G401.6 (cell line): ENCODE results near the gene LDHD.
"Not testable (repeated sequence)": the region's sequence is repeated elsewhere in the genome, so short reads cannot be mapped to it uniquely, and the experiment has no call there.

Source experiments
- FAIRE-seq: peaks from 2 replicates; lab custom pipeline; 2012; peaks lifted over from hg19 to GRCh38; lab: Jason Lieb, UNC

LDHD gene

GRCh38 chr16:75099075-75099667 is 17.4 kb downstream of the LDHD start:
- no peak for FAIRE-seq

GRCh38 chr16:75097941-75098901 is 18.4 kb downstream of the LDHD start:
- no peak for FAIRE-seq

GRCh38 chr16:75097191-75097761 is 19.3 kb downstream of the LDHD start:
- no peak for FAIRE-seq

GRCh38 chr16:75096656-75097055 is 19.9 kb downstream of the LDHD start:
- no peak for FAIRE-seq

- no peak for FAIRE-seq
These were observed 21.4 kb downstream of the LDHD start for GRCh38 chr16:75095204-75095621.

- no peak for FAIRE-seq
These were observed 22.7 kb downstream of the LDHD start for GRCh38 chr16:75093598-75094540.

- no peak for FAIRE-seq
These were observed 23.8 kb downstream of the LDHD start for GRCh38 chr16:75092777-75093176.

GRCh38 chr16:75091619-75092018 is 25.0 kb downstream of the LDHD start:
- not testable (repeated sequence) for FAIRE-seq

- not testable (repeated sequence) for FAIRE-seq
These were observed 25.7 kb downstream of the LDHD start for GRCh38 chr16:75090899-75091298.

GRCh38 chr16:75089486-75090202 is 26.9 kb downstream of the LDHD start:
- no peak for FAIRE-seq

GRCh38 chr16:75088934-75089333 is 27.6 kb downstream of the LDHD start:
- FAIRE-seq = no peak

GRCh38 chr16:75088216-75088615 is 28.4 kb downstream of the LDHD start:
- no peak for FAIRE-seq

GRCh38 chr16:75087375-75087979 is 29.1 kb downstream of the LDHD start:
- FAIRE-seq = no peak

- FAIRE-seq = no peak
These were observed 29.7 kb downstream of the LDHD start for GRCh38 chr16:75086688-75087374.

GRCh38 chr16:75086281-75086680 is 30.3 kb downstream of the LDHD start:
- FAIRE-seq = no peak

GRCh38 chr16:75085556-75085955 is 31.0 kb downstream of the LDHD start:
- FAIRE-seq = no peak

- FAIRE-seq = no peak
These were observed 32.8 kb downstream of the LDHD start for GRCh38 chr16:75083813-75084212.

GRCh38 chr16:75081179-75081859 is 35.3 kb downstream of the LDHD start:
- FAIRE-seq = no peak

GRCh38 chr16:75080205-75081029 is 36.2 kb downstream of the LDHD start:
- no peak for FAIRE-seq
